Heart right ventricle (tissue), 16 donors: ENCODE data around the gene CAMKK2. TPM values are rescaled to one million over a fixed set of nuclear protein-coding genes. Genes with fewer than 3 reads are reported as not detected.

Experiments
- ATAC-seq, 8 donors: fragments of 200-7000 bp; cut with Tn5 transposase; one replicate each; pipeline ENCODE4 v1.9.1; 2020; ENCODE audit warnings: mild to moderate bottlenecking in 8 of 8, moderate library complexity in 8 of 8, moderate number of reproducible peaks in 1 of 8
- DNase-seq, 2 donors: peaks; one replicate each; pipeline ENCODE4 v3.0.0-alpha.2; 2020
- H3K27ac ChIP-seq, 10 donors: fragments of 200-600 bp; sonication (generic) in 2 of 10; one replicate each; pipeline versions ENCODE4 v1.5.0 to v1.8.0; 2020 to 2022; ENCODE audit warnings: mild to moderate bottlenecking in 3 of 10
- H3K27me3 ChIP-seq, 7 donors: fragments of 200-600 bp; one replicate each; pipeline ENCODE4 v1.8.0; 2021 to 2022; ENCODE audit warnings: mild to moderate bottlenecking in 2 of 7
- H3K36me3 ChIP-seq, 9 donors: fragments of 200-600 bp; sonication (generic) in 1 of 9; one replicate each; pipeline versions ENCODE4 v1.5.0 to v1.8.0; 2020 to 2022; ENCODE audit warnings: mild to moderate bottlenecking in 2 of 9
- H3K4me1 ChIP-seq, 9 donors: fragments of 200-600 bp; sonication (generic) in 1 of 9; one replicate each; pipeline versions ENCODE4 v1.5.0 to v1.8.0; 2020 to 2022; ENCODE audit warnings: mild to moderate bottlenecking in 4 of 9
- H3K4me3 ChIP-seq, 10 donors: fragments of 200-600 bp; sonication (generic) in 2 of 10; one replicate each; pipeline versions ENCODE4 v1.5.0 to v1.8.0; 2020 to 2022; ENCODE audit warnings: mild to moderate bottlenecking in 7 of 10, moderate library complexity in 2 of 10
- H3K9me3 ChIP-seq, 11 donors: fragments of 200-600 bp in 10 of 11; sonication (generic) in 2 of 11; one replicate each; pipeline versions ENCODE4 v1.5.0 to v1.8.0; 2013 to 2022; ENCODE audit warnings: mild to moderate bottlenecking in 2 of 11, control low read depth in 1 of 11, moderate library complexity in 1 of 11
- WGBS, 2 donors: extraction: QIAGEN DNeasy Blood & Tissue Kit; methylation state at CpG; one replicate each; pipeline ENCODE4 v1.1.7; 2013; ENCODE audit warnings: inconsistent platforms in 1 of 2; 5-methylcytosine and 5-hydroxymethylcytosine counted together
- intact Hi-C, 10 donors: fragments of 100-400 bp; cut with DNase I; formaldehyde crosslinking; loops; one replicate each; pipeline versions ENCODE4 v1.11.1 to v1.14.2; 2022
- polyA plus RNA-seq, 2 donors: library from polyadenylated mRNA; stranded (reverse); fragments of 200-250 nt; gene quantifications; one replicate each; pipeline ENCODE4 v1.2.3, GENCODE V29; 2013
- total RNA-seq, 10 donors: library from RNA; stranded (reverse); fragmentation: NEBNext Ultra II Directional in 3 of 10; extraction: Animal tissue kit (Norgen Biotek cat#: 25700) in 3 of 10; gene quantifications; one replicate each; pipeline versions ENCODE4 v1.2.1 to v1.2.4, GENCODE V29; 2021 to 2023
- TF ChIP-seq, protein P1 (sequence below), 9 donors: fragments of 200-600 bp; sonication (generic) in 2 of 9; IDR thresholded peaks; one replicate each; pipeline versions ENCODE4 v1.5.0 to v1.8.0; 2021 to 2022; ENCODE audit warnings: antibody characterized with exemption in 9 of 9, mild to moderate bottlenecking in 5 of 9, moderate library complexity in 1 of 9
- donor health status: Arrhythmogenic right ventricular cardiomyopathy.
- donor health status: ischemic (EF 13 %, LVEDD 7.1; RV severe dilation, severe dysfunction).
- donor health status: healthy with polysubstance abuse.
- donor health status: DM: no; HTN: yes; CAD: no.
- donor health status: DM: no; HTN: no; CAD: no.
- donor health status: ischemic (EF 25% LVEDD 6.9; RV normal size, moderate dysfunction).
- donor health status: ischemic (EF 25% LVEDD 5.7; RV mildly dilated, moderate dysfunction).
- donor health status: healthy.
- donor health status: DM: yes; HTN: yes; CAD: no.
- donor health status: Ischemic cardiomyopathy.
- donor health status: ischemic (EF 35%, LVEDD 5.7; RV mildly dilated, moderate dysfunction).
- donor health status: nonischemic (EF 11% LVEDD 7.7; RV severe dilation, severe dysfunction).
- donor health status: DM: yes; HTN: yes; CAD: no.
- donor health status: PGD.
- donor health status: ischemic (EF 29% LVEDD 5.4; RV normal size, mild dysfunction).
- donor health status: nonischemic (EF 23%, LVEDD 6.1; RV moderate dilation, normal function).

The CAMKK2 gene
- total and polyA plus RNA-seq, 12 donors: 10.8 to 19.3 (median 15.8) TPM

DNA sequence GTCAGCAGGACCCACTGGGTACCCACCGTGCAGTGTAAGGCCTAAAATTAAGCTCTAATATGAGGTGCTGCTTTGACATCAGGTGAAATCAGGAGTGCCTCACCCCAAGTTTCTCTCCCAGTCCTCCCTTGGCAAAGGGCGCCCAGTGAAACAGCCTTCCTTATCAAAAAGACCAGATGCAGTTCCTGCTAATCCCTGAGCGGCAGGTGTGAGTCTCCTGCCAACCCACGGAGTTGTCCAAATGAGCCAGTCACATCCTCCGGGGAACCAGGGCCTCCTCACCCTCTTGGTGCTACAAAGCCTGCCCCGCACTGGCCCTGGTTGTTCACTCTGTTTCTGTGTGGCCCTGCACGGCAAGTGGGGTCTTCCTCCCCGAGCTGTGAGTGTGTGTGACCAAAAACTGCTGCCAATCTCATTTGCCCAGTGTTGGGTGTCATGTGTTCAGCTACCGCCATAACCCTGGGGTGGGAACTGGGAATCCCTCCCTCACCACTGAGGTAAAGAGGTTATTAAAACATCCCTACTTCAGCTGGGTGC, 106.8 kb downstream of the CAMKK2 start:
- Histone ChIP-seq H3K9me3 (no peaks in the 10 kb centered on the region), H3K4me3 (no peak overlapping the region), H3K36me3 (peaks cover 0 to 3% (median 0%) of the 10 kb centered on the region in 9 donors), H3K4me1 (peaks cover 0 to 32% (median 0%) of the 10 kb centered on the region in 9 donors), H3K27ac (peak overlapping the region in 1 of 10 donors; percentile 35), H3K27me3 (no peaks in the 10 kb centered on the region)
- WGBS, 2 donors: 87% methylated on average over 9 of the region's 9 CpGs
- intact Hi-C loops: loop anchor here in 1 of 10 donors (10.0 kb wide), 1 partner anchor 65 kb away; no protein-coding TSS in a partner anchor
- TF ChIP-seq, protein P1, sequence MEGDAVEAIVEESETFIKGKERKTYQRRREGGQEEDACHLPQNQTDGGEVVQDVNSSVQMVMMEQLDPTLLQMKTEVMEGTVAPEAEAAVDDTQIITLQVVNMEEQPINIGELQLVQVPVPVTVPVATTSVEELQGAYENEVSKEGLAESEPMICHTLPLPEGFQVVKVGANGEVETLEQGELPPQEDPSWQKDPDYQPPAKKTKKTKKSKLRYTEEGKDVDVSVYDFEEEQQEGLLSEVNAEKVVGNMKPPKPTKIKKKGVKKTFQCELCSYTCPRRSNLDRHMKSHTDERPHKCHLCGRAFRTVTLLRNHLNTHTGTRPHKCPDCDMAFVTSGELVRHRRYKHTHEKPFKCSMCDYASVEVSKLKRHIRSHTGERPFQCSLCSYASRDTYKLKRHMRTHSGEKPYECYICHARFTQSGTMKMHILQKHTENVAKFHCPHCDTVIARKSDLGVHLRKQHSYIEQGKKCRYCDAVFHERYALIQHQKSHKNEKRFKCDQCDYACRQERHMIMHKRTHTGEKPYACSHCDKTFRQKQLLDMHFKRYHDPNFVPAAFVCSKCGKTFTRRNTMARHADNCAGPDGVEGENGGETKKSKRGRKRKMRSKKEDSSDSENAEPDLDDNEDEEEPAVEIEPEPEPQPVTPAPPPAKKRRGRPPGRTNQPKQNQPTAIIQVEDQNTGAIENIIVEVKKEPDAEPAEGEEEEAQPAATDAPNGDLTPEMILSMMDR (IDR thresholded peaks at IDR 0.05): no peak
- no peak for DNase-seq
- no peak for ATAC-seq

GRCh38 chr12:121189131-121189530, 107.4 kb downstream of the CAMKK2 start:
- DNase-seq (no peak), ATAC-seq (no peak)
- TF ChIP-seq, protein P1 (IDR thresholded peaks at IDR 0.05): no peak
- Histone ChIP-seq H3K27ac (no peak overlapping the region), H3K36me3 (peaks cover 0 to 8% (median 0%) of the 10 kb centered on the region in 9 donors), H3K27me3 (no peaks in the 10 kb centered on the region), H3K4me3 (no peak overlapping the region), H3K9me3 (no peaks in the 10 kb centered on the region), H3K4me1 (peaks cover 0 to 32% (median 0%) of the 10 kb centered on the region in 9 donors)
- 88 to 91% methylated on average over 9 of the region's 9 CpGs for WGBS, 2 donors
- intact Hi-C loops: no loop called here

DNA sequence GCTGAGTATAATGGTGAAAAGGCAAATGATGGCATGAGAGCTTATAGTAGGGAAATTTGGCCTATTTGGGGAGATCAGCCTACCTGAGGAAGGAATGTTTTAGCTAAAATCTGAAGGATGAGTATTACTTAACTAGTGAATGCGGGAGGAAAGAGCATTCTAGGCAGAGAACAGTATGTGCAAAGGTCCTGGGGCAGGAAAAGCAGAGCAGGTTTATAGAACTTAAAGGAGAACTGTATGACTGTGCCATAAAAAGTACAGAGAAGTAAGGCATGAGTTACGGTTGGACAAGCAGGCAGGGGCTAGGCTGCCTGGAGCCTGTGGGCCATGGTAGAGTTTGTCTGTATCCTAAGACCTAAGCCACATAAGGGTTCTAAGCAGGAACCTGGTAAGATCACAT, 108.3 kb downstream of the CAMKK2 start:
- Histone ChIP-seq H3K4me1 (peaks cover 0 to 32% (median 0%) of the 10 kb centered on the region in 9 donors), H3K36me3 (peaks cover 0 to 10% (median 0%) of the 10 kb centered on the region in 9 donors), H3K27me3 (no peaks in the 10 kb centered on the region), H3K27ac (no peak overlapping the region), H3K4me3 (no peak overlapping the region), H3K9me3 (no peaks in the 10 kb centered on the region)
- WGBS, 2 donors: 94 to 97% methylated on average over 2 of the region's 2 CpGs
- intact Hi-C loops: no loop called here
- ATAC-seq: no peak
- TF ChIP-seq, protein P1 (IDR thresholded peaks at IDR 0.05): no peak
- no peak for DNase-seq

Other genes starting within 250 kb of the CAMKK2 start
- gene P2RX7, start 163.8 kb downstream of the CAMKK2 start, total RNA-seq: 1 to 10 TPM in 9 of 10 donors, under 1 TPM in 1; 0.52 to 7.0 (median 1.6) TPM
- 1 to 10 TPM in 1 of 2 donors, under 1 TPM in 1; 0.25 to 3.2 TPM for gene P2RX7, start 163.8 kb downstream of the CAMKK2 start, polyA plus RNA-seq
- 10 to 100 TPM in 1 of 10 donors, 1 to 10 TPM in 9; 3.7 to 12.6 (median 5.5) TPM for gene P2RX4, start 86.6 kb downstream of the CAMKK2 start, total RNA-seq
- 10 to 100 TPM in 1 of 2 donors, 1 to 10 TPM in 1; 4.4 to 10.6 TPM for gene P2RX4, start 86.6 kb downstream of the CAMKK2 start, polyA plus RNA-seq
- gene ANAPC5, start 55.7 kb upstream of the CAMKK2 start, total RNA-seq: 10 to 100 TPM; 50.2 to 68.8 (median 55.8) TPM
- gene ANAPC5, start 55.7 kb upstream of the CAMKK2 start, polyA plus RNA-seq: 10 to 100 TPM; 78.7 to 82.4 TPM
- 10 to 100 TPM; 21.6 to 37.9 (median 24.9) TPM for gene RNF34, start 103.4 kb upstream of the CAMKK2 start, total RNA-seq
- gene RNF34, start 103.4 kb upstream of the CAMKK2 start, polyA plus RNA-seq: 10 to 100 TPM; 18.9 to 19.3 TPM